H1 (cell line): ENCODE measurements around the gene SERPINA12. TPM values are rescaled to one million over a fixed set of nuclear protein-coding genes. Genes with fewer than 3 reads are reported as not detected.

Source experiments
- ATF3 ChIP-seq: IDR thresholded peaks from 2 replicates; pipeline ENCODE4 v1.6.1; 2011; ENCODE audit warnings: low read depth, mild to moderate bottlenecking, low read length; ENCODE audit not compliant: insufficient read depth
- EP300 ChIP-seq, 2 experiments: IDR thresholded peaks; 1 replicate in 1 of 2; 2 replicates in 1 of 2; pipeline ENCODE4 v1.6.1; 2011 to 2012; ENCODE audit warnings: low read depth in 2 of 2, low read length in 2 of 2, mild to moderate bottlenecking in 2 of 2, borderline replicate concordance in 1 of 2, inconsistent platforms in 1 of 2, moderate library complexity in 1 of 2
- NANOG ChIP-seq: IDR thresholded peaks from 2 replicates; pipeline ENCODE4 v1.6.1; 2011; ENCODE audit warnings: low read length, low read depth, mild to moderate bottlenecking, inconsistent platforms; ENCODE audit not compliant: insufficient read depth, poor library complexity, severe bottlenecking
- RBBP5 ChIP-seq: IDR thresholded peaks from 2 replicates; pipeline ENCODE4 v1.7.1; 2012; ENCODE audit warnings: low read depth, mild to moderate bottlenecking, inconsistent platforms, low read length, moderate library complexity, borderline replicate concordance
- SP2 ChIP-seq: IDR thresholded peaks from 2 replicates; pipeline ENCODE4 v1.6.1; 2012; ENCODE audit warnings: mild to moderate bottlenecking, low read length, inconsistent platforms
- polyA plus RNA-seq, 7 experiments: library from polyadenylated mRNA; depleted of rRNA in 3 of 7; stranded (reverse) in 5 of 7; unstranded in 2 of 7; fragments of >200 nt in 5 of 7; fragments of 200-250 nt in 2 of 7; gene quantifications; 1 replicate in 5 of 7; 2 replicates in 1 of 7; 4 replicates in 1 of 7; pipeline versions ENCODE4 v1.2.1 to v1.2.3, GENCODE V29; 2011 to 2013; ENCODE audit warnings: missing spikeins in 2 of 7, mixed read lengths in 2 of 7
- total RNA-seq: library from RNA; stranded (reverse); fragmentation: NEBNext Ultra II Directional; extraction: Animal tissue kit (Norgen Biotek cat#: 25700); gene quantifications from 2 replicates; pipeline ENCODE4 v1.2.1, GENCODE V29; 2021

The SERPINA12 gene
- total and polyA plus RNA-seq, 2 of the 8 experiments (the other 6 are each of a cell fraction or from before 2014, with no cell fraction given), result not detected

GRCh38 chr14:94483729-94484275, 25.5 kb downstream of the SERPINA12 start (continued):
- no peak for TF ChIP-seq SP2
- TF ChIP-seq NANOG, result no peak
- TF ChIP-seq RBBP5, result no peak
- TF ChIP-seq ATF3, result no peak
- no peak for TF ChIP-seq EP300 (IDR thresholded peaks at IDR 0.05; ENCODE audit: borderline replicate concordance in 1 of 2, low read depth in 2 of 2, low read length in 2 of 2)
